T-cell (primary cell): ENCODE results near the gene LSAMP. TPM values are rescaled to one million over a fixed set of nuclear protein-coding genes. Genes with fewer than 3 reads are reported as not detected.

Source experiments
- ATAC-seq, 4 experiments: fragments of 200-7000 bp in 3 of 4; fragments of 150-1000 bp in 1 of 4; cut with Tn5 transposase; replicated peaks in 1 of 4; 1 replicate in 3 of 4; 2 replicates in 1 of 4; pipeline ENCODE4 v1.10.0; 2021; ENCODE audit warnings: moderate library complexity in 3 of 4, mild to moderate bottlenecking in 2 of 4, moderate number of reproducible peaks in 1 of 4
- CTCF ChIA-PET, 2 donors: fragments of 300-600 bp; sonication (Branson Sonifier 250); formaldehyde crosslinking; loops; one replicate each; lab custom pipeline; 2022; ENCODE audit warnings: antibody characterized with exemption in 2 of 2; lab: Charles Lee
- POLR2A ChIA-PET, 2 donors: fragments of 300-600 bp; sonication (Branson Sonifier 250); formaldehyde crosslinking; loops; one replicate each; lab custom pipeline; 2022; ENCODE audit warnings: antibody characterized with exemption in 2 of 2; lab: Charles Lee
- DNase-seq, 35 experiments: peaks; one replicate each; pipeline versions ENCODE4 v3.0.0 to v3.0.0-alpha.2; 2013 to 2023
- H3K27ac ChIP-seq: one replicate; pipeline ENCODE4 v1.5.1; 2013; ENCODE audit warnings: low read length
- H3K27me3 ChIP-seq, 2 experiments: replicated peaks in 1 of 2; 1 replicate in 1 of 2; 2 replicates in 1 of 2; pipeline versions ENCODE4 v1.6.1 to v1.7.0; 2013; ENCODE audit warnings: low read length in 1 of 2, mixed read lengths in 1 of 2; ENCODE audit not compliant: control insufficient read depth in 2 of 2, insufficient read depth in 2 of 2; ENCODE audit errors: extremely low read depth in 1 of 2
- H3K36me3 ChIP-seq, 2 donors: 1 replicate in 1 of 2; 2 replicates in 1 of 2; pipeline versions ENCODE4 v1.6.1 to v1.7.0; 2013; ENCODE audit warnings: low read length in 1 of 2; ENCODE audit not compliant: control insufficient read depth in 2 of 2, insufficient read depth in 1 of 2; ENCODE audit errors: extremely low read depth in 1 of 2
- H3K4me1 ChIP-seq, 2 experiments: 1 replicate in 1 of 2; 2 replicates in 1 of 2; pipeline versions ENCODE4 v1.6.1 to v1.7.0; 2013; ENCODE audit warnings: low read length in 2 of 2, mixed read lengths in 1 of 2; ENCODE audit not compliant: insufficient read depth in 2 of 2, control insufficient read depth in 1 of 2; ENCODE audit errors: extremely low read depth in 1 of 2
- H3K4me3 ChIP-seq, 2 donors: 1 replicate in 1 of 2; 2 replicates in 1 of 2; pipeline versions ENCODE4 v1.5.1 to v1.7.0; 2013; ENCODE audit warnings: mild to moderate bottlenecking in 2 of 2, low read length in 1 of 2, moderate library complexity in 1 of 2; ENCODE audit not compliant: control insufficient read depth in 1 of 2; ENCODE audit errors: extremely low read depth in 1 of 2
- H3K9me3 ChIP-seq: 2 replicates; pipeline ENCODE4 v1.7.0; 2013
- H3K27ac Mint-ChIP-seq, 2 donors: one replicate each; pipeline ENCODE4 v1.8.0; 2020 to 2021; ENCODE audit warnings: mild to moderate bottlenecking in 2 of 2, mixed read lengths in 2 of 2
- H3K27me3 Mint-ChIP-seq, 2 donors: one replicate each; pipeline ENCODE4 v1.8.0; 2021 to 2022; ENCODE audit warnings: mixed read lengths in 2 of 2
- H3K36me3 Mint-ChIP-seq: one replicate; pipeline ENCODE4 v1.8.0; 2021; ENCODE audit warnings: mixed read lengths
- H3K4me1 Mint-ChIP-seq, 3 donors: one replicate each; pipeline ENCODE4 v1.8.0; 2020 to 2022; ENCODE audit warnings: mixed read lengths in 3 of 3, mild to moderate bottlenecking in 1 of 3
- H3K4me3 Mint-ChIP-seq, 3 donors: one replicate each; pipeline ENCODE4 v1.8.0; 2020 to 2022; ENCODE audit warnings: mild to moderate bottlenecking in 3 of 3, mixed read lengths in 3 of 3, moderate library complexity in 3 of 3
- H3K9me3 Mint-ChIP-seq, 3 donors: one replicate each; pipeline ENCODE4 v1.8.0; 2020 to 2022; ENCODE audit warnings: mixed read lengths in 3 of 3
- WGBS: methylation state at CpG from one replicate; pipeline ENCODE4 v1.1.5; 2013; ENCODE audit warnings: missing lambda C conversion rate; ENCODE audit not compliant: insufficient coverage; 5-methylcytosine and 5-hydroxymethylcytosine counted together
- total RNA-seq, 35 experiments: library from RNA in 6 of 35; stranded (reverse) in 6 of 35; fragments of 120-200 nt in 1 of 35; gene quantifications; one replicate each; pipeline versions ENCODE4 v1.2.1 to v1.2.4 and lab custom pipeline; 2013 to 2026

Gene LSAMP
- total RNA-seq, 5 donors from 2014 or later (not counting 1 experiment from before 2014, with no cell fraction given), result 0.03 to 0.28 (median 0.06) TPM; not detected in 2

DNA sequence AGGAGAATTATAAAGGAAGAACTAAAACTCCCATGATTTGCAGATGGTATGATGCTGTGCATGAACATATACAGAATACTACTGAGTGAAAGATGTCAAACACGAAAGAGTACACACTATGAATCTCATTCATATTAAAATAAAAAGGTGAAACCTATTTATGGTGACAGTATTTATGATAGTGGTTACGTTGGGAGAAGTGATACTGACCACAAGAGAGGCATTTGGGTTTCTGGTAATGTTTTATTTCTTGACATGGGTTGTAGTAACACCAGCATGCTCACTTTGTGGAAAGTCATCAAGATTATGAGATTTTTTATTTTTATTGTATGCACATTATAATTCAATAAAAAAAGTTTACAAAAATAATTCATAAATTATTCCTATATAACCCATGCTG, 498.0 kb downstream of the LSAMP start:
- H3K27me3 ChIP-seq, result no peaks in the 10 kb centered on the region
- H3K4me1 ChIP-seq, result no peaks in the 10 kb centered on the region
- no peaks in the 10 kb centered on the region for H3K36me3 Mint-ChIP-seq
- DNase-seq (no peak), ATAC-seq (no peak)
- ChIA-PET CTCF (no interaction called here), POLR2A (no interaction called here)
- H3K9me3 ChIP-seq, result no peaks in the 10 kb centered on the region
- no peak overlapping the region for H3K27ac ChIP-seq
- peaks cover 0 to 4% of the 10 kb centered on the region in 2 donors for H3K27me3 Mint-ChIP-seq
- H3K4me3 Mint-ChIP-seq, result no peak overlapping the region
- H3K27ac Mint-ChIP-seq, result no peak overlapping the region
- no peaks in the 10 kb centered on the region for H3K36me3 ChIP-seq
- no peaks in the 10 kb centered on the region for H3K4me1 Mint-ChIP-seq
- H3K9me3 Mint-ChIP-seq, result peaks cover 4 to 10% (median 4%) of the 10 kb centered on the region in 3 donors
- no CpG with 5 or more reads among the region's 2 CpGs for WGBS
- no peak overlapping the region for H3K4me3 ChIP-seq

- CTCF ChIA-PET, result no interaction called here
- no peak overlapping the region for H3K27ac ChIP-seq
- no peaks in the 10 kb centered on the region for H3K9me3 ChIP-seq
- DNase-seq (no peak), ATAC-seq (no peak)
- H3K36me3 ChIP-seq, result no peaks in the 10 kb centered on the region
- POLR2A ChIA-PET, result interaction anchor here in 1 of 2 donors (0.6 kb wide), 1 partner anchor 117 kb away, joined by 9 read pairs; no protein-coding TSS in a partner anchor
- H3K27me3 Mint-ChIP-seq, result peaks cover 3 to 4% of the 10 kb centered on the region in 2 donors
- H3K9me3 Mint-ChIP-seq, result peaks cover under 1 to 4% (median 3%) of the 10 kb centered on the region in 3 donors
- no peak overlapping the region for H3K4me3 Mint-ChIP-seq
- H3K4me3 ChIP-seq, result no peak overlapping the region
- H3K4me1 Mint-ChIP-seq, result no peaks in the 10 kb centered on the region
- no peaks in the 10 kb centered on the region for H3K4me1 ChIP-seq
- H3K36me3 Mint-ChIP-seq, result no peaks in the 10 kb centered on the region
- no peak overlapping the region for H3K27ac Mint-ChIP-seq
- no peaks in the 10 kb centered on the region for H3K27me3 ChIP-seq
- no CpG with 5 or more reads among the region's 3 CpGs for WGBS
Observed at GRCh38 chr3:115943579-115943978, 501.7 kb downstream of the LSAMP start.

- Histone ChIP-seq H3K36me3 (no peaks in the 10 kb centered on the region), H3K27ac (no peak overlapping the region), H3K9me3 (no peaks in the 10 kb centered on the region), H3K27me3 (no peaks in the 10 kb centered on the region), H3K4me3 (no peak overlapping the region), H3K4me1 (no peaks in the 10 kb centered on the region)
- Mint-ChIP-seq H3K27ac (no peak overlapping the region), H3K4me3 (no peak overlapping the region), H3K36me3 (no peaks in the 10 kb centered on the region), H3K27me3 (peaks cover 3% of the 10 kb centered on the region in 2 donors), H3K4me1 (no peaks in the 10 kb centered on the region), H3K9me3 (peaks cover 3 to 6% (median 4%) of the 10 kb centered on the region in 3 donors)
- DNase-seq (no peak), ATAC-seq (no peak)
- WGBS, result no CpG with 5 or more reads among the region's 2 CpGs
- ChIA-PET CTCF (interaction anchor here in 1 of 2 donors (1.2 kb wide), 1 partner anchor 12 kb away, joined by 3 read pairs; no protein-coding TSS in a partner anchor), POLR2A (no interaction called here)
Observed at GRCh38 chr3:115937054-115937453, 508.2 kb downstream of the LSAMP start.

DNA sequence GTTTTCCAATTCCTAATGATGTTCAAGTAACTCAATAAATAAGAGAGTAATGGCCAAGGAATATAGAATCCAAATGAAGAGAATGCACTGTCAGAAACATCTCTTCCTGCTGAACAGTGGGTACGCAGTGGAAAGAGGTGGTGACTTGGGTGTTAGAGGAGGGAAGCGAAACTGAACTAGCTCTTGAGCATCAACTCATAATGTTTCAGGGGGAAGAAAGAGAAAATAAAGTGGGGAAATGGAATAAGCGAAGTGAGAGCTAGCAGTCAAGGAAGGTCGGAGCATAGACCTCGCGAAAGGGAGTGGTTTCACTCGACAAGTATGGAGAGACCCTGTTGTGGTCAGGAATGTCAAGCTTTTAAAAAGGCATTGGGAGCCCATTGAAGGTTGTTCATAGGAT, 512.5 kb downstream of the LSAMP start:
- peaks cover 0 to 6% (median 4%) of the 10 kb centered on the region in 3 donors for H3K9me3 Mint-ChIP-seq
- no peaks in the 10 kb centered on the region for H3K4me1 ChIP-seq
- no peaks in the 10 kb centered on the region for H3K36me3 ChIP-seq
- H3K27ac ChIP-seq, result no peak overlapping the region
- H3K27ac Mint-ChIP-seq, result no peak overlapping the region
- H3K4me3 ChIP-seq, result no peak overlapping the region
- ChIA-PET POLR2A (interaction anchor here in 1 of 2 donors (0.5 kb wide), 1 partner anchor 386 kb away, joined by 3 read pairs; no protein-coding TSS in a partner anchor), CTCF (no interaction called here)
- no peak for DNase-seq
- H3K9me3 ChIP-seq, result no peaks in the 10 kb centered on the region
- no peaks in the 10 kb centered on the region for H3K4me1 Mint-ChIP-seq
- H3K27me3 ChIP-seq, result no peaks in the 10 kb centered on the region
- no peaks in the 10 kb centered on the region for H3K36me3 Mint-ChIP-seq
- peaks cover 4 to 12% of the 10 kb centered on the region in 2 donors for H3K27me3 Mint-ChIP-seq
- ATAC-seq, result no peak
- no peak overlapping the region for H3K4me3 Mint-ChIP-seq
- WGBS, result 82% methylated on average over 7 of the region's 7 CpGs

DNA sequence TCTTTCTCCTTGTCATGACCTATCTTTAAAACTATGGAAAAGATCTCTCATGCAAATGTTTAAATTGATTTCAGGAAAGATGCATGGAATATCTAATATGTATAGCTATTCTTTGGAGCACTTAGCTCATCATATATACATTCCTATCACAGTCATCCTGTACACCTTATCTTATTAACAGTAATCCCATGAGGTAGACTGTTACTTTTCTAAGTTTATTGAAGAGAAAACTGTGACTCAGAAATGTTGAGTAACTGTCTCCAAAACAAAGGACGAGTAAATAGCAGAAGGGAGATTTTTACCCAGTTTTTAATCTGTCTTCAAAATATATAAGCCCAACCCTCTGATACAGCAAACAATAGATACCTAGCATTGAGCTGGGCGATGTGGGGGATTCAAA, 513.7 kb downstream of the LSAMP start:
- DNase-seq, result no peak
- Histone ChIP-seq H3K27ac (no peak overlapping the region), H3K36me3 (no peaks in the 10 kb centered on the region), H3K27me3 (no peaks in the 10 kb centered on the region), H3K4me3 (no peak overlapping the region), H3K9me3 (no peaks in the 10 kb centered on the region), H3K4me1 (no peaks in the 10 kb centered on the region)
- no CpG with 5 or more reads among the region's 2 CpGs for WGBS
- H3K4me1 Mint-ChIP-seq, result no peaks in the 10 kb centered on the region
- no peaks in the 10 kb centered on the region for H3K36me3 Mint-ChIP-seq
- H3K9me3 Mint-ChIP-seq, result peaks cover 0 to 6% (median 4%) of the 10 kb centered on the region in 3 donors
- ATAC-seq, result no peak
- peaks cover 7 to 13% of the 10 kb centered on the region in 2 donors for H3K27me3 Mint-ChIP-seq
- no peak overlapping the region for H3K27ac Mint-ChIP-seq
- POLR2A ChIA-PET, result no interaction called here
- no peak overlapping the region for H3K4me3 Mint-ChIP-seq
- CTCF ChIA-PET, result no interaction called here

- no peaks in the 10 kb centered on the region for H3K36me3 Mint-ChIP-seq
- no peaks in the 10 kb centered on the region for H3K4me1 ChIP-seq
- CTCF ChIA-PET, result no interaction called here
- no peaks in the 10 kb centered on the region for H3K4me1 Mint-ChIP-seq
- ATAC-seq (no peak), DNase-seq (no peak)
- no peak overlapping the region for H3K27ac Mint-ChIP-seq
- POLR2A ChIA-PET, result no interaction called here
- H3K27ac ChIP-seq, result no peak overlapping the region
- no peaks in the 10 kb centered on the region for H3K27me3 ChIP-seq
- H3K27me3 Mint-ChIP-seq, result peaks cover 7 to 13% of the 10 kb centered on the region in 2 donors
- 20% methylated on average over 1 of the region's 3 CpGs for WGBS
- no peak overlapping the region for H3K4me3 ChIP-seq
- H3K9me3 ChIP-seq, result no peaks in the 10 kb centered on the region
- no peaks in the 10 kb centered on the region for H3K36me3 ChIP-seq
- H3K9me3 Mint-ChIP-seq, result peaks cover 0 to 6% (median 4%) of the 10 kb centered on the region in 3 donors
- no peak overlapping the region for H3K4me3 Mint-ChIP-seq
Observed at GRCh38 chr3:115930922-115931321, 514.4 kb downstream of the LSAMP start.
